K562 (cell line): ENCODE results near the gene LPCAT3. TPM values are rescaled to one million over a fixed set of nuclear protein-coding genes. Genes with fewer than 3 reads are reported as not detected.

Source experiments
- BRF1 ChIP-seq: IDR thresholded peaks from 3 replicates; pipeline ENCODE4 v1.6.1; 2011; ENCODE audit warnings: borderline replicate concordance, mild to moderate bottlenecking; ENCODE audit not compliant: insufficient read length; ENCODE audit errors: extremely low read depth
- ELK3 ChIP-seq: fragments of 450-650 bp; formaldehyde crosslinking; IDR thresholded peaks from 2 replicates; pipeline ENCODE4 v1.4.0; 2020; ENCODE audit warnings: mild to moderate bottlenecking
- FOXJ3 ChIP-seq: sonication (generic); formaldehyde crosslinking; IDR thresholded peaks from 2 replicates; pipeline ENCODE4 v1.4.0; 2020; ENCODE audit warnings: mild to moderate bottlenecking, missing genetic modification reagents
- GATAD2B ChIP-seq: fragments of 450-650 bp; IDR thresholded peaks from 2 replicates; pipeline ENCODE4 v1.6.1; 2017; ENCODE audit warnings: mild to moderate bottlenecking, borderline replicate concordance
- HNRNPL ChIP-seq: fragments of 200-400 bp; formaldehyde crosslinking; IDR thresholded peaks from 2 replicates; pipeline ENCODE4 v1.6.1; 2017; ENCODE audit warnings: low read depth, mild to moderate bottlenecking, low read length
- MECOM ChIP-seq: fragments of 250-450 bp; sonication (Bioruptor Pico); IDR thresholded peaks from 2 replicates; pipeline ENCODE4 v1.8.0; 2022; ENCODE audit warnings: inconsistent platforms
- NELFE ChIP-seq: IDR thresholded peaks from 2 replicates; pipeline ENCODE4 v1.6.1; 2011; ENCODE audit warnings: mild to moderate bottlenecking; ENCODE audit not compliant: insufficient read depth, insufficient read length
- NR2C1 ChIP-seq, 2 experiments: fragments of 450-650 bp; IDR thresholded peaks; 2 replicates each; pipeline ENCODE4 v1.6.1; 2017; ENCODE audit warnings: mild to moderate bottlenecking in 2 of 2, antibody characterized with exemption in 1 of 2, inconsistent platforms in 1 of 2, missing compliant biosample characterization in 1 of 2, missing genetic modification characterization in 1 of 2
- ZNF384 ChIP-seq: IDR thresholded peaks from 2 replicates; pipeline ENCODE4 v1.6.1; 2012; ENCODE audit warnings: low read depth, low read length, improper control_type of control experiment
- polyA plus RNA-seq, 8 experiments: library from polyadenylated mRNA; depleted of rRNA in 4 of 8; stranded (reverse) in 5 of 8; unstranded in 3 of 8; fragments of >200 nt; fragmentation: Nextera tagmentation in 2 of 8; fragmentation: Illumina TruSeq in 1 of 8; extraction: Ambion mirVana in 2 of 8; extraction: Trizol in 1 of 8; gene quantifications; 2 replicates each; pipeline versions ENCODE4 v1.2.1 to v1.2.3, GENCODE V29; 2011 to 2014; ENCODE audit warnings: inconsistent platforms in 1 of 8, missing spikeins in 1 of 8
- total RNA-seq, 7 experiments: library from RNA; depleted of rRNA in 6 of 7; stranded (reverse); fragments of >200 nt in 6 of 7; fragmentation: Illumina TruSeq in 2 of 7; extraction: Trizol in 2 of 7; gene quantifications; 2 replicates each; pipeline versions ENCODE4 v1.2.1 to v1.2.3, GENCODE V29; 2011 to 2021; ENCODE audit warnings: low replicate concordance in 1 of 7
- TF ChIP-seq, protein P1 (sequence below): sonication (generic); formaldehyde crosslinking; IDR thresholded peaks from 2 replicates; pipeline ENCODE4 v1.8.0; 2022; ENCODE audit warnings: mild to moderate bottlenecking, low read depth, missing genetic modification reagents
- TF ChIP-seq, protein P2 (sequence below): fragments of 450-650 bp; formaldehyde crosslinking; IDR thresholded peaks from 2 replicates; pipeline ENCODE4 v1.4.0; 2022; ENCODE audit warnings: missing genetic modification characterization
- TF ChIP-seq, protein P3 (sequence below), 2 experiments: fragments of 450-650 bp; formaldehyde crosslinking in 1 of 2; IDR thresholded peaks; 2 replicates each; pipeline versions ENCODE4 v1.4.0 to v1.6.1; 2014 to 2020; ENCODE audit warnings: mild to moderate bottlenecking in 2 of 2, borderline replicate concordance in 1 of 2, low read depth in 1 of 2

Gene LPCAT3
- total and polyA plus RNA-seq, 9 of the 15 experiments (the other 6 are each of a cell fraction or from before 2014, with no cell fraction given) = 4.9 to 52.5 (median 25.3) TPM

- TF ChIP-seq, protein P1, sequence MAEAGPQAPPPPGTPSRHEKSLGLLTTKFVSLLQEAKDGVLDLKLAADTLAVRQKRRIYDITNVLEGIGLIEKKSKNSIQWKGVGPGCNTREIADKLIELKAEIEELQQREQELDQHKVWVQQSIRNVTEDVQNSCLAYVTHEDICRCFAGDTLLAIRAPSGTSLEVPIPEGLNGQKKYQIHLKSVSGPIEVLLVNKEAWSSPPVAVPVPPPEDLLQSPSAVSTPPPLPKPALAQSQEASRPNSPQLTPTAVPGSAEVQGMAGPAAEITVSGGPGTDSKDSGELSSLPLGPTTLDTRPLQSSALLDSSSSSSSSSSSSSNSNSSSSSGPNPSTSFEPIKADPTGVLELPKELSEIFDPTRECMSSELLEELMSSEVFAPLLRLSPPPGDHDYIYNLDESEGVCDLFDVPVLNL = no peak
- TF ChIP-seq NELFE = no peak
- no peak for TF ChIP-seq ZNF384
- TF ChIP-seq, protein P2, sequence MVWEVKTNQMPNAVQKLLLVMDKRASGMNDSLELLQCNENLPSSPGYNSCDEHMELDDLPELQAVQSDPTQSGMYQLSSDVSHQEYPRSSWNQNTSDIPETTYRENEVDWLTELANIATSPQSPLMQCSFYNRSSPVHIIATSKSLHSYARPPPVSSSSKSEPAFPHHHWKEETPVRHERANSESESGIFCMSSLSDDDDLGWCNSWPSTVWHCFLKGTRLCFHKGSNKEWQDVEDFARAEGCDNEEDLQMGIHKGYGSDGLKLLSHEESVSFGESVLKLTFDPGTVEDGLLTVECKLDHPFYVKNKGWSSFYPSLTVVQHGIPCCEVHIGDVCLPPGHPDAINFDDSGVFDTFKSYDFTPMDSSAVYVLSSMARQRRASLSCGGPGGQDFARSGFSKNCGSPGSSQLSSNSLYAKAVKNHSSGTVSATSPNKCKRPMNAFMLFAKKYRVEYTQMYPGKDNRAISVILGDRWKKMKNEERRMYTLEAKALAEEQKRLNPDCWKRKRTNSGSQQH (CRISPR knock-in tag) = 0 out of 2 replicates have a peak, but pooled peaks have one; percentile 45
- TF ChIP-seq MECOM = no peak
- no peak for TF ChIP-seq FOXJ3
- TF ChIP-seq HNRNPL = no peak
- TF ChIP-seq BRF1 = no peak
- TF ChIP-seq ELK3 (CRISPR knock-in tag) = no peak
- TF ChIP-seq, protein P3, sequence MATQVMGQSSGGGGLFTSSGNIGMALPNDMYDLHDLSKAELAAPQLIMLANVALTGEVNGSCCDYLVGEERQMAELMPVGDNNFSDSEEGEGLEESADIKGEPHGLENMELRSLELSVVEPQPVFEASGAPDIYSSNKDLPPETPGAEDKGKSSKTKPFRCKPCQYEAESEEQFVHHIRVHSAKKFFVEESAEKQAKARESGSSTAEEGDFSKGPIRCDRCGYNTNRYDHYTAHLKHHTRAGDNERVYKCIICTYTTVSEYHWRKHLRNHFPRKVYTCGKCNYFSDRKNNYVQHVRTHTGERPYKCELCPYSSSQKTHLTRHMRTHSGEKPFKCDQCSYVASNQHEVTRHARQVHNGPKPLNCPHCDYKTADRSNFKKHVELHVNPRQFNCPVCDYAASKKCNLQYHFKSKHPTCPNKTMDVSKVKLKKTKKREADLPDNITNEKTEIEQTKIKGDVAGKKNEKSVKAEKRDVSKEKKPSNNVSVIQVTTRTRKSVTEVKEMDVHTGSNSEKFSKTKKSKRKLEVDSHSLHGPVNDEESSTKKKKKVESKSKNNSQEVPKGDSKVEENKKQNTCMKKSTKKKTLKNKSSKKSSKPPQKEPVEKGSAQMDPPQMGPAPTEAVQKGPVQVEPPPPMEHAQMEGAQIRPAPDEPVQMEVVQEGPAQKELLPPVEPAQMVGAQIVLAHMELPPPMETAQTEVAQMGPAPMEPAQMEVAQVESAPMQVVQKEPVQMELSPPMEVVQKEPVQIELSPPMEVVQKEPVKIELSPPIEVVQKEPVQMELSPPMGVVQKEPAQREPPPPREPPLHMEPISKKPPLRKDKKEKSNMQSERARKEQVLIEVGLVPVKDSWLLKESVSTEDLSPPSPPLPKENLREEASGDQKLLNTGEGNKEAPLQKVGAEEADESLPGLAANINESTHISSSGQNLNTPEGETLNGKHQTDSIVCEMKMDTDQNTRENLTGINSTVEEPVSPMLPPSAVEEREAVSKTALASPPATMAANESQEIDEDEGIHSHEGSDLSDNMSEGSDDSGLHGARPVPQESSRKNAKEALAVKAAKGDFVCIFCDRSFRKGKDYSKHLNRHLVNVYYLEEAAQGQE (IDR thresholded peaks at IDR 0.05; ENCODE audit: borderline replicate concordance) = no peak
- TF ChIP-seq, protein P3 (CRISPR knock-in tag; IDR thresholded peaks at IDR 0.05; ENCODE audit: low read depth) = no peak
- TF ChIP-seq NR2C1 (IDR thresholded peaks at IDR 0.05) = no peak
- no peak for TF ChIP-seq NR2C1 (tag; IDR thresholded peaks at IDR 0.05)
- no peak for TF ChIP-seq GATAD2B
Observed at GRCh38 chr12:6927379-6928021, 90.8 kb downstream of the LPCAT3 start, which contains the start of gene ATN1 (continued).
